ENCODE results near the gene MAPKAP1.

- TF ChIP-seq POLR2A (IDR thresholded peaks at IDR 0.05), result no peak
- TF ChIP-seq, protein P1, sequence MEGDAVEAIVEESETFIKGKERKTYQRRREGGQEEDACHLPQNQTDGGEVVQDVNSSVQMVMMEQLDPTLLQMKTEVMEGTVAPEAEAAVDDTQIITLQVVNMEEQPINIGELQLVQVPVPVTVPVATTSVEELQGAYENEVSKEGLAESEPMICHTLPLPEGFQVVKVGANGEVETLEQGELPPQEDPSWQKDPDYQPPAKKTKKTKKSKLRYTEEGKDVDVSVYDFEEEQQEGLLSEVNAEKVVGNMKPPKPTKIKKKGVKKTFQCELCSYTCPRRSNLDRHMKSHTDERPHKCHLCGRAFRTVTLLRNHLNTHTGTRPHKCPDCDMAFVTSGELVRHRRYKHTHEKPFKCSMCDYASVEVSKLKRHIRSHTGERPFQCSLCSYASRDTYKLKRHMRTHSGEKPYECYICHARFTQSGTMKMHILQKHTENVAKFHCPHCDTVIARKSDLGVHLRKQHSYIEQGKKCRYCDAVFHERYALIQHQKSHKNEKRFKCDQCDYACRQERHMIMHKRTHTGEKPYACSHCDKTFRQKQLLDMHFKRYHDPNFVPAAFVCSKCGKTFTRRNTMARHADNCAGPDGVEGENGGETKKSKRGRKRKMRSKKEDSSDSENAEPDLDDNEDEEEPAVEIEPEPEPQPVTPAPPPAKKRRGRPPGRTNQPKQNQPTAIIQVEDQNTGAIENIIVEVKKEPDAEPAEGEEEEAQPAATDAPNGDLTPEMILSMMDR (IDR thresholded peaks at IDR 0.05), result no peak
Measured at GRCh38 chr9:125514468-125514867, 192.5 kb downstream of the MAPKAP1 start.
